GM13976 (cell line): ENCODE measurements around the gene MXD4.

Experiments used
- DNase-seq: peaks from one replicate; pipeline ENCODE4 v3.0.0; 2012; ENCODE audit warnings: low spot score
- CTCF ChIP-seq: IDR thresholded peaks from 2 replicates; pipeline ENCODE4 v1.5.1; 2012; ENCODE audit warnings: borderline replicate concordance, mild to moderate bottlenecking; ENCODE audit not compliant: insufficient read depth; ENCODE audit errors: extremely low read depth, missing control alignments, control extremely low read depth
- in situ Hi-C: fragments of 300-500 bp; cut with MboI; formaldehyde crosslinking; loops from one replicate; pipeline ENCODE4 v1.12.0; 2022; ENCODE audit warnings: low sequenced_read_pairs, mixed read lengths, inconsistent platforms; ENCODE audit not compliant: unreplicated experiment

MXD4 gene

GRCh38 chr4:2261853-2262144, at the start of gene MXD4:
Gene MXD4 (minus strand): TSS chr4:2262109. CDS start chr4:2261980, 129 bp downstream.
- no peak for DNase-seq
- in situ Hi-C loops, result no loop called here
- no peak for TF ChIP-seq CTCF

GRCh38 chr4:2306773-2307410, 45.0 kb upstream of the MXD4 start:
- in situ Hi-C loops, result no loop called here
- TF ChIP-seq CTCF, result no peak
- DNase-seq, result no peak

GRCh38 chr4:2305766-2306501, 44.0 kb upstream of the MXD4 start:
- in situ Hi-C loops, result no loop called here
- peak; percentile 15 for DNase-seq
- TF ChIP-seq CTCF, result no peak

GRCh38 chr4:2304877-2305561, 43.1 kb upstream of the MXD4 start:
- in situ Hi-C loops, result no loop called here
- no peak for TF ChIP-seq CTCF
- peak; percentile 13 for DNase-seq

GRCh38 chr4:2304321-2304876, 42.5 kb upstream of the MXD4 start:
- no peak for TF ChIP-seq CTCF
- in situ Hi-C loops, result no loop called here
- DNase-seq, result peak; percentile 14

GRCh38 chr4:2303686-2304320, 41.9 kb upstream of the MXD4 start:
- DNase-seq, result peak; percentile 19
- no peak for TF ChIP-seq CTCF
- in situ Hi-C loops, result no loop called here
